Hematopoietic multipotent progenitor cell treated with erythropoietin and hydrocortisone succinate and interleukin-3 and kit ligand, for 15 days (in vitro differentiated cells): ENCODE measurements around the gene PLCH2.

ENCODE experiments used
- DNase-seq: peaks from one replicate; pipeline ENCODE4 v3.0.0-alpha.2; 2015; ENCODE audit warnings: low spot score

The PLCH2 gene, protein sequence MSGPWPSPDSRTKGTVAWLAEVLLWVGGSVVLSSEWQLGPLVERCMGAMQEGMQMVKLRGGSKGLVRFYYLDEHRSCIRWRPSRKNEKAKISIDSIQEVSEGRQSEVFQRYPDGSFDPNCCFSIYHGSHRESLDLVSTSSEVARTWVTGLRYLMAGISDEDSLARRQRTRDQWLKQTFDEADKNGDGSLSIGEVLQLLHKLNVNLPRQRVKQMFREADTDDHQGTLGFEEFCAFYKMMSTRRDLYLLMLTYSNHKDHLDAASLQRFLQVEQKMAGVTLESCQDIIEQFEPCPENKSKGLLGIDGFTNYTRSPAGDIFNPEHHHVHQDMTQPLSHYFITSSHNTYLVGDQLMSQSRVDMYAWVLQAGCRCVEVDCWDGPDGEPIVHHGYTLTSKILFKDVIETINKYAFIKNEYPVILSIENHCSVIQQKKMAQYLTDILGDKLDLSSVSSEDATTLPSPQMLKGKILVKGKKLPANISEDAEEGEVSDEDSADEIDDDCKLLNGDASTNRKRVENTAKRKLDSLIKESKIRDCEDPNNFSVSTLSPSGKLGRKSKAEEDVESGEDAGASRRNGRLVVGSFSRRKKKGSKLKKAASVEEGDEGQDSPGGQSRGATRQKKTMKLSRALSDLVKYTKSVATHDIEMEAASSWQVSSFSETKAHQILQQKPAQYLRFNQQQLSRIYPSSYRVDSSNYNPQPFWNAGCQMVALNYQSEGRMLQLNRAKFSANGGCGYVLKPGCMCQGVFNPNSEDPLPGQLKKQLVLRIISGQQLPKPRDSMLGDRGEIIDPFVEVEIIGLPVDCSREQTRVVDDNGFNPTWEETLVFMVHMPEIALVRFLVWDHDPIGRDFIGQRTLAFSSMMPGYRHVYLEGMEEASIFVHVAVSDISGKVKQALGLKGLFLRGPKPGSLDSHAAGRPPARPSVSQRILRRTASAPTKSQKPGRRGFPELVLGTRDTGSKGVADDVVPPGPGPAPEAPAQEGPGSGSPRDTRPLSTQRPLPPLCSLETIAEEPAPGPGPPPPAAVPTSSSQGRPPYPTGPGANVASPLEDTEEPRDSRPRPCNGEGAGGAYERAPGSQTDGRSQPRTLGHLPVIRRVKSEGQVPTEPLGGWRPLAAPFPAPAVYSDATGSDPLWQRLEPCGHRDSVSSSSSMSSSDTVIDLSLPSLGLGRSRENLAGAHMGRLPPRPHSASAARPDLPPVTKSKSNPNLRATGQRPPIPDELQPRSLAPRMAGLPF (N-terminal part only)

GRCh38 chr1:2476061-2476999 lies at the start of gene PLCH2:
Gene PLCH2 (plus strand): TSS chr1:2476289. CDS start chr1:2476589, 300 bp downstream.
- DNase-seq = no peak

- no peak for DNase-seq
Measured at GRCh38 chr1:2426540-2426939, 49.5 kb upstream of the PLCH2 start.

- DNase-seq = no peak
Measured at GRCh38 chr1:2427051-2427450, 49.0 kb upstream of the PLCH2 start.

- DNase-seq = no peak
Measured at GRCh38 chr1:2427976-2428375, 48.1 kb upstream of the PLCH2 start.

DNA sequence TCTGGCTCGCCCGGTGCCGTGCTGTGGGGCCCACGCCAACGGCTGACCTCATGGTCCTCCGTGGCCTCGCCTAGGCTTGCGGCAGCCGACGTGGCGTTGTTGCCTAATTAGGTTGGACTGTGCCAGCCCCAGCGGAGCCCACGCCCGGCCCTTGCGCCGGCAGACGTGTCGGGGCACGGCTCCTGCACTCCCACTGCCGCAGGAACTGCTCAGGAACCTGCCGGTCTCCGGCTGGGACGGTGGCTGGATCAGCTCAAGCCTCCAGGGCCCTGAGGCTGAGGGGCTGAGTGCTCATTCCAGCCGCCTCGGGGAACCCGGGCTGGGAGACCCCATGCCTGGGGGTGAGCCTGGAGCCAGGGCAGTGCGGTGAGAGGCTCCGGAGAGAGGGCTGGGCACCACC lies 47.6 kb upstream of the PLCH2 start:
- DNase-seq = no peak

DNA sequence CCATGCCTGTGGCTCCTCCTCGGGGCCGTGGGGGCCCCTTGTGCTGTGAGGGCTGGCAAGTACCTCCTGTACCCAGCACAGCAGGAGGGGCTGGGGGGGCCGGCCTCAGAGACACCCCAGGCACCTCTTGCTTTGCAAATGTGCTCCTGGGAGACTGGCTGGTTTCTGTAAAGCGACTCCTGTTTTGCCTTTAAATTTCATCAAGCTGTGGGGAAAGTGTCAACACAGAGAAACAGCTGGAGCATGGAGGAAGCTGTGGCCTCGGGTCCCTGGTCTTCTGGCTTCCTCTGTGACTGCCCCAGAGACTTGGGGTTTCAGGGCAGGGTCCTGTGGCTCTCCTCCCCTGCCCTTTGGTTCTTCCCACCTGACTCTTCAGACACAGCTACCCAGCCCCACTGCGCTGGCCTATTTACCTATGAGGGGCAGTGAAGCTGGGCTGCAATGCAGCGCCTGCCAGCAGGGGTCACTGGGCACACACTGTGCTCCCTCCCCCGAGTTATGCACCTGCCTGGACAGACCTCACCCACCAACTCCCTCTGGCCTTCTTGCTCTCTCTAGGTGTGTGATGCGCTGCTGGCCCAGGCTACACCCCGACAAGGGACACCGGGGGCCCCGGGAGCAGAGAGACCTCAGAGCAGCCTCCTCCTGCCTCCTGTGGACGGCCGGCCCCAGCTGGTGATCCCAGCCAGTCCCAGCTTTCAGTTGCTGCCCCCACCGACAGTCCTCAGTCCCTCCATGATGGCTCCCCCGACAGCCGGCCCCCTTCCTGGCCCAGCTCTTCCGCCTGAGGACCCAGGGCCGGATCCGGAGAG lies 46.1 kb upstream of the PLCH2 start:
- DNase-seq = no peak

GRCh38 chr1:2430592-2430973 lies 45.5 kb upstream of the PLCH2 start:
- no peak for DNase-seq

- DNase-seq = no peak
Measured at GRCh38 chr1:2431103-2431502, 45.0 kb upstream of the PLCH2 start.

- no peak for DNase-seq
Measured at GRCh38 chr1:2431518-2431917, 44.6 kb upstream of the PLCH2 start.

GRCh38 chr1:2432441-2432844 lies 43.6 kb upstream of the PLCH2 start:
- no peak for DNase-seq

DNA sequence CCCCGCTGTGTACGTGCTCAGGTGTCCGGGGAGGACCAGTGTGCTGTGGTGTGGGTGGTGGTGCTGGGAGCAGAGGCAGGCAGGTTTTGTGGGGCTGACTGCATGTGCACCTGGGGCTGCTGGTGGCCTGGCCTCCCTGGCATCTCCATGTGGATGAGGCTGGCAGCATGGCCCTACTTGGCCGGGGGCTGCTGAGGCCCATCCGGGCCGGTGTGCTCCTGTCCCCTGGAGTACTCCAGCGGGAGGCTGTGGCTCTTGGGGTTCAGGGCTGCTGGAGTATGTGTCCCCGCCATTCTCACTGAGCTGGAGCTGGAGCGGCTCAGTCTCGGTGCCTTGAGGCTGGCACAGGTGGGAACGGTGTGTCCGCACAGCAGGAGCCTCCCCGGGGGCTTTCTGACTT lies 42.9 kb upstream of the PLCH2 start:
- no peak for DNase-seq

DNA sequence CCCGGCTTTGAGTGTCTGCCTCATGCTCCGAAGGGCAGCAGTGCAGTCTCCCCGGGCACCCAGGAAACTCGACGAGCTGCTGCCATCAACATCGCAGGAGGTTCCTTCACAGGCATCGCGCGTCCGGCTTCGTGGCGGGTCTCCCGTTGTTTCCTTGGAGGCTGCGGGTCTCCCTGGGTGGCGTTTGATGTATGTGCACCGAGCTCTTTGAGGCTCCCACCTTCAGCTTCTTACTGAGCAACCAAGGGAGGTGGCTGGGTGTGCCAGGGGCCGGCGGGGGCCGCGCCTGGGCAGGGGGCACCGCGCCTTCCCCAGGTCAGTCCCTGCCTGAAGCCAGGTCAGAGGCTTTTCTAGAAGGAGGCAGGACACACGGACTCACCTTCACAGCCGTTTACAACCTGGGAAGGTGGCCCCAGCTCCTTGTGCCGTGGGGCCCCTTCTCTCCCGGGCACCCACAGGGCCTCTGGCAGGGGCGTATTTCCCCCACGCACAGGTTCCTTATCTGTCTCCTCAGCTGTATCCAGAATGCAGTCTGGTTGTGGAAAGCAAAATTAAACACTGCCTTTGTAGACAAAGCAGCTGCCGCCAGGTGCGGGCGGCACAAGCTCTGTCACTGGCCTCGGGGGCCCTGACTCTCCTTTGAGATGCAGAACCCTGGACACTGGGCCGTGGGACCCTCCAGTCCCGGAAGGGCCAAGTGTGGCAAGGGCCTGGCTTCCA lies 42.0 kb upstream of the PLCH2 start:
- no peak for DNase-seq

DNA sequence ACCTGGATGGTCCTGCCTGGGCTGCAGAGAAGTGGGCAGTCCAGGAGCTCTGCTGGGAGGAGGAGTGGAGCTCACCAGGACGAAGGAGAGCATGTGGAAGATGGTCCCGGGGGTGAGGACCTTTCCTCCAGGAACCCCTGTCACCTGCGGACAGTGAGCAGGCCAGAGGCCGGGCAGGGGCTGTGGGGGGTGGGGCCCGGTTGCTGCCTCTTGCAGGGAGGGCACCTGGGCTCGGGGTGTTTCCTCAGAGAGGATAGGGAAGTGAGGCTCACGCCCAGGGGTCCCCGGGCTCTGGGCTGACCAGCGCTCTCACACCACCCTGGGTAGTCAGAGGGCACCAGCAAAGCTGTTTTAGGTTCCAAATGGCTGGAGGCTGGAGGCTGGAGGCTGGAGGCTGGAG lies 41.0 kb upstream of the PLCH2 start:
- no peak for DNase-seq

DNA sequence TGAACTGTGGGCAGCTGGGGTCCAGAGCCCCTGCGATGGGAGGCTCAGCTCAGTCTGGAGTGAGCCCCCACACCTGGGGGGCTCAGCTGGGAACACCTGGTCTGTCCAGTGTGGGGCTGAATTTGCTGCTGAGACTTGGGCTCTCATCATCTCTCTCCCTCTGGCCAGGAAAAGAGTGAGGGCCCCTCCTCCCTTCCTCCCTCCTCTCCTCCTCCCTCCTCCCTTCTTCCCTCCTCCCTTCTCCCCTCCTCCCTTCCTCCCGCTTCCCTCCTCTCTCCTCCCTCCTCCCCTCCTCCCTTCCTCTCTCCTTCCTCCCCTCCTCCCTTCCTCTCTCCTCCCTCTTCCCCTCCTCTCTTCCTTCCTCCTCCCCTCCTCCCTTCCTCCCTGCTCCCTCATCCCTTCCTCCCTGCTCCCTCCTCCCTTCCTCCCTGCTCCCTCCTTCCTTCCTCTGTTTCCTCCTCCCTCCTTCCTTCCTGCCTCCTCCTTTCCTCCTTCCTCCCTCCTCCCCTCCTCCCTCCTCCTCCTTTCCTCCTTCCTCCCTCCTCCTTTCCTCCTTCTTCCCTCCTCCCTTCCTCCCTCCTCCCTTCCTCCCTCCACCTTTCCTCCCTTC lies 40.2 kb upstream of the PLCH2 start:
- no peak for DNase-seq

DNA sequence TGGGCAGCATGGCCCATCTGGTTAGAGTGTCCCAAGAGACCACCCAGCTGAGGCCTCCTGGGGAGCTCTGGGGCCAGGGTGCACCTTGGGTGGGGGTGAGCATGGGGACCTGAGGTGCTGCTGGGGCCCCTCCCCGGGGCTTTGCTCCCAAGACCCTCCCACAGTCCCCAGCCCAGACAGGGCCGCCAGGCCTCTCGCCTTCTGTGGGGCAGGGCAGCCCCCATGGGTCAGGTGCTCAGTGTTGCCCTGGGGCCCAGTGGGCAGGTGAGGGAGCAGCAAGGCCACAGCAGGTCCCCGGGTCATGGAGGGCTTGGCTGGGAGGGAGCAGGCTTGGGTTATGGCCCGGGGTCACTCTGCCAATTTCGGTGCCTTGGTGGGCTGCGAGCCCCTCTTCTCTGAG lies 39.2 kb upstream of the PLCH2 start:
- DNase-seq = no peak

- DNase-seq = no peak
Measured at GRCh38 chr1:2437617-2438016, 38.5 kb upstream of the PLCH2 start.

DNA sequence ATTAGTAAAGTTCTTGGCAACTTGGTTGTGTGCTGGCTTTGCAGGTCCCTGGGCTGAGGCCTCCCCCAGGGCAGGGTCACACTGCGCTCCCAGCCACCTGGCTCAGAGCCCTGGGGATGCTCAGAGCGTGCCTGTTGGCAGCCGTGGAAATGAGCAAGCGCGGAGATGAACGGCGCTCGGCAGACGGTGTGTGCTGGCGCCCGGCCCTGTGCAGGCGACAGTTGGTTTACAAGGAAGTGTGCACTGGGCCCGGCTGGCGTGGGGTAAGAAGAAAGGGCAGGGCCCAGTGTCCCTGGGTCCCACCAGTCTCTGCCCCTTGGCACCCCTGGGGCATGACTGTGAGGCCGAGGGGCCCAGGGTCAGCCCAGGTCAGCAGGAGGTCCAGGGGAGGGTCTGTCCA lies 38.1 kb upstream of the PLCH2 start:
- DNase-seq = no peak

- DNase-seq = no peak
Measured at GRCh38 chr1:2438641-2439040, 37.4 kb upstream of the PLCH2 start.

GRCh38 chr1:2439369-2439768 lies 36.7 kb upstream of the PLCH2 start:
- DNase-seq = no peak
